ENCODE data around the gene RHOF.

The RHOF gene

GRCh38 chr12:121804417-121805111, 11.1 kb upstream of the RHOF start:
- no peak for DNase-seq (ENCODE audit: low spot score)

DNA sequence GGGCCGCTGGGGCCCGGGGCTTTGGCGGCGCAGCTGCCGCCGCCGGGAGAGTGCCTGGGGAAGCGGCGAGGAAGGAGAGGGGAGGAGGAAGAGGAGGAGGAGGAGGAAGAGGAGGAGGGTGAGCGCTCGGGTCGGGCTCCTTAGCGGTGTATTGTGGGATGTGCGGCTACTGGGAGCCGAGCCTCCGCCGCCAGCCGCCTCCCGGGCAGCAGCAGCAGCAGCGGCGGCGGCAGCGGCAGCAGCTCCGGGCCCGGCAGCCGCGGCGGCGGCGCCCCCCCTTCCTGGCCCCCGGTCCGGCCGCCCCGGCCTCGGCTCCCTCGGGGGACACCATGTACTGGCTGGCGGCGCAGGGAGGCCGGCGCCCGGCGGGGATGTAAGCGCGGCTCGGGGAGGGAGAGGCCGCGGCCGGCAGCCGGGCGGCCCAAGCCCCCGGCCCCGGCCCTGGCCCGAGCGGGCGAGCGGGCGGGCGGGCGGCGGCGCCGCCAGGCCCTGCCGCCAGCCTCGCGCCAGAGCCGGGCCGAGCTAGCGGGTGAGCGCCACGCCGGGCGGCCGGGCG, 10.5 kb upstream of the RHOF start, which contains the start of gene SETD1B:
Gene SETD1B (plus strand): TSS at position 149 of the 556 bp plus-strand sequence. CDS start 729 bp downstream, outside the sequence.
- peak; percentile 71 for DNase-seq (ENCODE audit: low spot score)

DNA sequence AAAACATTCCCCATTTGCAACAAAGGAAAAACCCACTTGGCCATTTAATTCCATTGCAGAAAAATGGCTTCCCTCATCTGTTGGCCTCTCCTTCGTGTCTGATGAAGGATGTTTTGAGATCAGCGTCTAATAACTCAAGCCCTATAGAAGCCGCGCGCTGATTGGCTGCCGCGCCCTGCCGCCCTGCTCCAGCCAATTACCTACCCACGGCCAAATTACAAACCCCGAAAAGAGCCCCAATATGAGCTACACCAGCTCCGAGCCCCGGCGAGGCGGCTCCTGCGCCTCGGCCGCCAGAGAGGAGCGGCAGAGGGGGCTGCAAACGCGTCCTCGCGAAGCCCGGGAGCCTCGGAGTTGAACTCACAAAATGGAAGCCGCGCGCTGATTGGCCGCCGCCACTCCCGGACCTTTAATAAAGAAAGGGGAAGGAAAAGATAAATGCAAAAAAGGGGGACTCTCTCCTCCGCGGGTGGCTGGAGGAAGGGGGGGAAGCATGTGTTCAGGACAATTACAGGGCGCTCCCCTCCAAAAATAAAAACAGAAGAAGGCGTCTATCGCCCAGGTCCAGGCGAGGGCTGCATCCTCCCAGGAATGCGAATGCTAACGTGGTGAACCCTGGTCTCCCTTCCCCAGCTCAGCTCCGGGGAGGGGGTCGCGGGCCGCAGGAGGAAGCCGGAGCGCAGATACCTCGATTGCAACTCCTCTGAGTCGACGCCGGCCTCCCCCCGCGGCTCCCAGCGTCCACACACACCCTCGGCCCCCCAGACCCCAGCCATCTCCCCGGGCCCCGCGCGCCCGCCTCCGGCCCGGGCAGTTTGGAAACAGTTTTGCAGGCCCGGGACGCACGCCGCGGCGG, 9.6 kb upstream of the RHOF start:
- peak; percentile 96 for DNase-seq (ENCODE audit: low spot score)

DNA sequence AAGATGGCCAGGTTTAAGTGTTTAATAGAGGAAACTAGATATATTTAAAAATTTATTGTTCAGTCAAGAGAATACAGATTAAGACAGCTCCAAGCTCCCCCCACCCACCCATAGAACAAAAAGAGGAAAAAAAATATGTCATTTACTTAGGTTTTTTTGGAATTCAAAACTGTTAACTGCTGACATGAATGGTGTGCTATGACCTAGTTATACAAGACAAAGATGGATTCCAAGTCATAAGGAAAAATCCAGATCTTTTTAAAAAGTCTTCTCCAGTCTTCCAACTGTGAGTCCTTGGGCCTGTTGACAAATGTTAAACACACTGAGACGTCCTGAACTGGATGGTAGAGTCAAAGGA, 9.0 kb upstream of the RHOF start:
- DNase-seq (ENCODE audit: low spot score) = no peak

GRCh38 chr12:121801595-121802484, 8.4 kb upstream of the RHOF start:
- no peak for DNase-seq (ENCODE audit: low spot score)

GRCh38 chr12:121800694-121801594, 7.5 kb upstream of the RHOF start:
- DNase-seq (ENCODE audit: low spot score) = peak; percentile 83

GRCh38 chr12:121799842-121800693, 6.6 kb upstream of the RHOF start:
- DNase-seq (ENCODE audit: low spot score) = peak; percentile 47

DNA sequence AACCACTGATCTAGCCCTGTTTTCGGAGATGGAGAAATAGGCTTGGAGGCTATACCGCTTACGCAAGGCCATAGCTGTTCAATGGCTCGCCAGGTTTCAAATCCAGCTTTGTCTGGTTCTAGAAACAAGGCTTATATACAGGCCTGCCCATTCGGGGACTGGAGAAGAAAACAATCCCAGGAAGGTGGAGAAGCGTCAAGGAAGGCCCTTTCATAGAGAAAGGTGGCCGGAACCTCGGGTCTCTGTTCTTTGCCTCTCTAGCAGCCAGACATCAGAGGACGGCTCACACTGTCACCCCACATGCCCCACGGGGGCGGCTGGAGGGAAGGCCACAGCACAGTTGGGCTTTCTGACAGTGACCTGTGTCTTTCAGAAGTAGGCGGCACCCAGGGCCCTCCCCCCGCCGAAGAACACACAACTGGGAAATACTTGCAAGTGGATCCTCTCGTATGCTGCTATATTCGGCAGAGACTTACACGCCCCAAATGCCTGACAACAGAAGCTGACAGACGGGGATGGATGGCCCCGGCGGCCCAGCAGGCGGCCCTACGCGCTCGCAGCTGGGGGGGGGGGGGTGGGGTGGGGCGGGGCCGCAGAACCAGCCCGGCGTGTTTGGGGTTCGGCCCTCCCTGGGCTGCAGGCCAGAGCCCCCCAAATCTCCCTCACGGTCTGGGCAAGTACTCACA, 5.8 kb upstream of the RHOF start:
- DNase-seq (ENCODE audit: low spot score) = peak; percentile 80

DNA sequence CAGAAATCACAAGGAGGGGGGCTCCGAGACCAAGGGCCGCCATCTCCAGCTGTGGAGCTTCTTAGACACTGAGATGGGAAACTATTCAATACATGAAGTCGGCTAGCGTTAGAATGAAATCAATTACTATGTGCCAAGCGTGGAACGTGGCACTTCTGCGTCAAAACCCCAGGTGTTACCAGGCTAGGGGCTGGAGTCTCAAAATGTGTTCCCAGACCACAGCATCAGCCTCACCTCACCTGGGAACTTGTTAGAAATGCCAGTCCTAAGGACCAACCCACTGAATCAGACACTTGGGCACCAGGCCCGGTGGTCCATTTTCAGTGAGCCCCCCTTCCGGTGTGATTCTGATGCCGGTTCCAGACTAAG, 5.3 kb upstream of the RHOF start:
- no peak for DNase-seq (ENCODE audit: low spot score)

DNA sequence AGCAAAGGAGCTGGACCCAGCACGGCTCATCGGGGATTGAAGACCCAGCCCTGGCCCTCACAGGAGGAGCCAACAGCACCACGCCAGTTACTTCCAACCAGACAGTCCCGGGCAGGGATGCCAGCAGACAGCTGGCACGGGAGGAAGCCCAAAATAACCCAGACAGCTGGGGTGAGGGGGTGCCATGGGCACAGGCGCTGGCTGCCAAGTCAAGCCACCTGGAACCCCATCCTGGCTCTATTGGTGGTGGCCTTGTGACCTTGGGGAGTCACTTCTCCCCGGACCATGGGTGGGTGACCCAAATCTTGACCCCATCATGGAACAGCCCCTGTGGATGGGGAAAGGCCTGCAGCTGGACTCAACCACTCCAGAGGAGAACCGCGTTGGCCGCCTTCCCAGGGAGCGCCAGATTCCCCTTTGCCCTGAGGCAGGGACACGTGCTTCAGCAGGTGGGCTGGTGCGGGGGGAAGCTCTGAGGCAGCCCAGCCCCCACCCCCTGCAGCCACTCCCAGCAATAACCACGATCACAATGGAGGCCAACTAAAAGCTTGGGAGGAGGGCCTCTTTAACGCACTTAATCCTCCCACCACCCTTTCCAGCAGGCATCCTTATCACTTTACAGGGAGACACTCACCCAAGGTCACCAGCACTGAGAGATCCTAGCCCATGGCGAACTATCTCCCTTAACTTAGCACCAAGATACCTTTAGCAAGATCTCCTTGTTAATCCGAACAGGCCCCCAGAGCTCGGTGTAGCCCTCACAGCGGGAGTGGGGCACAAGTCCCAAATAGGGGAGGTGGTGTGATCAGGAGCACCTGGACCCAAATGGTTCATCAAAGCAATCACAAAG, 4.7 kb upstream of the RHOF start:
- DNase-seq (ENCODE audit: low spot score) = peak; percentile 59

DNA sequence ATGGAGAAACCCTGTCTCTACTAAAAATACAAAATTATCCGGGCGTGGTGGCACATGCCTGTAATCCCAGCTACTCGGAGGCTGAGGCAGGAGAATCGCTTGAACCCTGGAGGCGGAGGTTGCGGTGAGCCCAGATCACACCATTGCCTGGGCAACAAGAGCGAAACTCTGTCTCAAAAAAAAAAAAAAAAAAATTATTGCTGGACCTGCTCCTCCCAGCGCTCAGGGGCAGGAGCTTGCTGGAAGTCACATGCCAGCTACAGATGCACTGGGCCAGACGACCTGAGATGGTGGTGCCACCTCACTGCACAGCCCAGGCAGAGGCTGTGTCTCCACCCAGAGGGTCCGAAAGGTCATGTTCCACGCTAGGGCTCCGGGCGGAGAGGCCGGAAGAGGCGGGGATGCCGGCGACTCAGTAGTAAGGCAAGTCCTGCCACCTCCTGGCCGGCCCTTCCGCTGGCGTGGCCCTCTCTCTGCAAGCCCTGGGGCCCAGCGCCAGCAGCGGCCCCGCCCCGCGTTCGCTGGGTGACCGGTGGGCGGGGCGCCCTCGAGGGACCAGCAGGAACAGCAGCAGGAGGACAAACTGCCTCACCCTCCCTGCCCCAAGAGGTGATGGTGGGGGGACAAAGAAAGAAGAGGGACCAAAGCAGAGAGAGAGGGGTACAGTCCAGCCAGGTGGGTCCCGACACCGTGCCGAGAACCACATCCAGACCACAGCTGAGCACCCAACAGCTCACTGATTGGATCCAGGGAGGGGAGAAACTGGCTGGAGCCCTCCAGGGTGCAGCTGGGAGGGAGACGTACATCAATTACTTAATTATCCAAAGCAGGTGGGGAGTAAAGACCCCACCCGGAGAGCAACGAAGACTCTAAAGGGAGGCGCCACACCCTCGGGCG, 3.6 kb upstream of the RHOF start:
- peak; percentile 89 for DNase-seq (ENCODE audit: low spot score)

DNA sequence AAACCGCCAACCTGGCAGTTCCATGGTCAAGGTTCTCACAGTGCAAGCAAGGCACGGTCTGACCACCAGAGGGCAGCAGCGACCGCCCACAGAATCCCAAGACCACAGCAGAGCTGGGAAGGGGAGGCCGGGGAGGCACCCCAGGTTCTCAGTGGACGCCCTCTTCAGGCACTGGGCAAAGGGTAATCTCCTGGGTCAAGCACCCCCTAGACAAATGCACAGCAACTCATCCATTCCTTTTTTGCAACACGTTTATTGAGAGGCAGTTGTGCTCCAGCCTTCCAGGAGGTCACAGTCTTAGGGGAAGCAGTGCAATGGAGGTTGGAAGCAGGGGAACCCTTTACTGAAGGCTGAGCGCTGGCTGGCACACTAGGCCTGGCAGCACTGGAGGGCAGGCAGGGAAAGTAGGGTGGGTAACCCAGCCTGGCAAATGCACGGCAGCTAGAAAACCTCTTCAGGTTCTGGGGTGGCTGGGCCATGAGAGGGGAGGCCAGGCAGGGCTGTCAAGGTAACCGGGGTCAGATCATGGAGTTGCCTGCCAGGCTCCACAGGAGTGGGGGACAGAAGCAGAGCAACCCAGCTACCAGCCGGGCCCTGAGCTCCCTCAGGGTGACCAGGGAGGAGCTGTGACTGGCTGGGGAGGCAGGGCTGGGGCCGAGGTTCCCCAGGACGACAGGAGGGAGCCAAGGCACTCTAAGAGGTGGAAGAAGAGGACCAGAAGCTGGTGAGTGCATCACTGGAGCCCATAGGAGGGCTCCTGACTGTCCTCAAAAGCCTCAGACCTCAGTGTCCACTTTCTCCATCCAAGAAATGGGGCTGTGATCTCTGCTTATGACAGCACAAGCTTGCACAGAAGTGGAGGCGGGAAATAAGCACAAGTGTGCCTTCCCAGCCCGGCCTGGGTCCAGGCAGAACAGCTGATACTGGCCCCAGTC, 1.8 kb upstream of the RHOF start:
- peak; percentile 91 for DNase-seq (ENCODE audit: low spot score)

- no peak for DNase-seq (ENCODE audit: low spot score)
Measured at GRCh38 chr12:121794534-121795033, 1.1 kb upstream of the RHOF start.

DNA sequence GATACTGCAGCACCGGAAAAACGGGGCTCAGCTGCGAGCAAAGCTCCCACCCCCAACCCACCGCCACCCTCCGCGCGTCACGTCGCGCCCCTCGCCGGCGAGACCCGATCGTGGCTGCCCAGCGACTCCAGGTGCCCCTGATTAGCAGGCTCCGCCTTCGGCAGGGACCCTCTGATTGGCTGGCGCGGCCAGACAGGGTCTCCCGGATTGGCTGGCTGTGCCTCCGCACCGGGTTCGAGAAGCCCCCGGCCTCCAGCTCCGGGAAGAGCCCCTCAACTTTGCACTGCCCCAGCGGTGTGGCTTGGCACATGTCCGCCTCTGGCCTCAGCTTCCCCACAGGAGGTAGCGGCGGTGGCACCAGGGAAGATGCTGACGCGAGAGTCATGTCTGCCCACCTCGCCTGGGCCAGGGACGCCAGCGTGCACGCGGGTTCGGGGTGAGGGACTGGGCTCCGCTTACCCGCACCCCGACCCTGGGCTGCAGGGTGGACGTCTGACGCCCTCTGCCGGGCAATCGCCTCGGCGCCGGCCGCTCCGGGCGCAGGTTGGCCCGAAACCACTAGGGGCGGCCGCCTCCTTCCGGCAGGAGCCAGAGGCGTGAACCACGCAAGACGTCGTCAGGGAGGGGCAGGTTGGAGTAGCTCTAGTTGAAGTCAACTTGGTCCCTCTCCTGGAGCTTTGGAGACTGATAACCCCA, 498 bp upstream of the RHOF start:
- DNase-seq (ENCODE audit: low spot score) = peak; percentile 88
